NCI-H1930 (cell line): ENCODE results near the gene LPP.
A peak's percentile ranks its signal among the peaks of the same experiment; 100 is the strongest.

Experiments
- DNase-seq, 2 experiments: peaks; one replicate each; lab custom pipeline; 2025; lab: John Stamatoyannopoulos, UW

The LPP gene

GRCh38 chr3:188299068-188299467 lies 145.1 kb downstream of the LPP start:
- DNase-seq = no peak

- peak in 1 of 2 experiments; percentile 29 for DNase-seq
These were observed 145.8 kb downstream of the LPP start for GRCh38 chr3:188299708-188300107.

- DNase-seq = no peak
These were observed 147.2 kb downstream of the LPP start for GRCh38 chr3:188301147-188301546.

- DNase-seq = no peak
These were observed 149.4 kb downstream of the LPP start for GRCh38 chr3:188303286-188303799.

GRCh38 chr3:188303823-188304222 lies 149.9 kb downstream of the LPP start:
- DNase-seq = no peak

- no peak for DNase-seq
These were observed 150.5 kb downstream of the LPP start for GRCh38 chr3:188304501-188304900.

GRCh38 chr3:188305220-188305619 lies 151.3 kb downstream of the LPP start:
- DNase-seq = no peak

- DNase-seq = no peak
These were observed 152.6 kb downstream of the LPP start for GRCh38 chr3:188306435-188307005.

GRCh38 chr3:188309437-188310269 lies 155.7 kb downstream of the LPP start:
- DNase-seq = no peak

- DNase-seq = no peak
These were observed 156.3 kb downstream of the LPP start for GRCh38 chr3:188310270-188310710.

GRCh38 chr3:188315553-188315952 lies 161.6 kb downstream of the LPP start:
- DNase-seq = no peak

- DNase-seq = no peak
These were observed 162.2 kb downstream of the LPP start for GRCh38 chr3:188316021-188316722.

- DNase-seq = no peak
These were observed 162.7 kb downstream of the LPP start for GRCh38 chr3:188316723-188317070.

- DNase-seq = no peak
These were observed 165.6 kb downstream of the LPP start for GRCh38 chr3:188319569-188319968.

- DNase-seq = no peak
These were observed 166.8 kb downstream of the LPP start for GRCh38 chr3:188320757-188321156.

- no peak for DNase-seq
These were observed 167.3 kb downstream of the LPP start for GRCh38 chr3:188321258-188321657.

- DNase-seq = no peak
These were observed 168.4 kb downstream of the LPP start for GRCh38 chr3:188322135-188322887.

- no peak for DNase-seq
These were observed 169.3 kb downstream of the LPP start for GRCh38 chr3:188323067-188323842.

GRCh38 chr3:188326111-188326510 lies 172.2 kb downstream of the LPP start:
- no peak for DNase-seq

- no peak for DNase-seq
These were observed 173.0 kb downstream of the LPP start for GRCh38 chr3:188326968-188327367.

- DNase-seq = no peak
These were observed 173.5 kb downstream of the LPP start for GRCh38 chr3:188327433-188327832.
